ENCODE measurements around the gene TIMM10.
"Not testable (repeated sequence)": the region's sequence is repeated elsewhere in the genome, so short reads cannot be mapped to it uniquely, and the experiment has no call there.

DNA sequence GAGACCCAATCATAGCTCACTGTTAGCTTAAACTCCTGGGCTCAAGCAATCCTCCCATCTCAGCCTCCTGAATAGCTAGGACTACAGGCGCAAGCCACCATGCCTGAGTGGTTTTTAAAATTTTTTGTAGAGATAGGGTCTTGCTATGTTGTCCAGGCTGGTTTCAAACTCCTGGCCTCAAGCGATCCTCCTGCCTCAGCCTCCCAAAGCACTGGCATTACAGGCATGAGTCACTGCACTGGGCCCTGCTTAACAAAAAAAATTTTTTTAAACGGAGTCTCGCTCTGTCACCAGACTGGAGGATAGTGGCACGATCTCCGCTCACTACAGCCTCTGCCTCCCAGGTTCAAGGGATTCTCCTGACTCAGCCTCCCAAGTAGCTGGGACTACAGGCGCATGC, 3.9 kb upstream of the TIMM10 start:
- not testable (repeated sequence) for TF ChIP-seq CTCF, POLR2AphosphoS5 (IDR thresholded peaks at IDR 0.05)
